Uterus (tissue), 4 donors: ENCODE data around the gene CDHR4. TPM values are rescaled to one million over a fixed set of nuclear protein-coding genes. Genes with fewer than 3 reads are reported as not detected.

ENCODE experiments used
- DNase-seq, 2 donors: peaks; one replicate each; pipeline ENCODE4 v3.0.0-alpha.2; 2019 to 2020
- H3K27ac ChIP-seq, 2 donors: fragments of 200-600 bp; sonication (generic); 1 replicate in 1 of 2; 2 replicates in 1 of 2; pipeline ENCODE4 v1.5.1; 2016 to 2018
- H3K27me3 ChIP-seq, 2 donors: fragments of 200-600 bp; sonication (generic); one replicate each; pipeline ENCODE4 v1.5.1; 2018 to 2019; ENCODE audit warnings: control low read depth in 1 of 2
- H3K36me3 ChIP-seq, 2 donors: fragments of 200-600 bp; sonication (generic); one replicate each; pipeline ENCODE4 v1.5.1; 2019; ENCODE audit warnings: control low read depth in 1 of 2
- H3K4me1 ChIP-seq, 2 donors: fragments of 200-600 bp; sonication (generic); one replicate each; pipeline ENCODE4 v1.5.1; 2018 to 2019; ENCODE audit warnings: control low read depth in 1 of 2
- H3K4me3 ChIP-seq, 2 donors: fragments of 200-600 bp; sonication (generic); 1 replicate in 1 of 2; 2 replicates in 1 of 2; pipeline ENCODE4 v1.5.1; 2018 to 2019; ENCODE audit warnings: mild to moderate bottlenecking in 1 of 2
- H3K9me3 ChIP-seq, 2 donors: fragments of 200-600 bp; sonication (generic); one replicate each; pipeline ENCODE4 v1.5.1; 2019; ENCODE audit warnings: control low read depth in 1 of 2
- CTCF ChIP-seq, 4 experiments: fragments of 200-600 bp in 2 of 4; fragments of 450-650 bp in 2 of 4; sonication (generic) in 2 of 4; IDR thresholded peaks; one replicate each; pipeline ENCODE4 v1.5.1; 2016 to 2019; ENCODE audit warnings: antibody characterized with exemption in 4 of 4, mild to moderate bottlenecking in 2 of 4, moderate library complexity in 1 of 4
- POLR2A ChIP-seq, 2 donors: fragments of 450-650 bp; IDR thresholded peaks; one replicate each; pipeline ENCODE4 v1.6.1; 2016; ENCODE audit warnings: antibody characterized with exemption in 2 of 2, mild to moderate bottlenecking in 1 of 2, moderate library complexity in 1 of 2
- intact Hi-C: fragments of 100-400 bp; cut with DNase I; formaldehyde crosslinking; loops from one replicate; pipeline ENCODE4 v1.15.1; 2023; ENCODE audit warnings: low total_unique reads
- total RNA-seq, 4 donors: library from RNA; depleted of rRNA in 3 of 4; stranded (reverse); fragments of >200 nt in 3 of 4; gene quantifications; one replicate each; pipeline versions ENCODE4 v1.1.0 to v1.2.4, GENCODE V29; 2014 to 2023
- donor health status: DM: yes; HTN: yes; CAD: no.

CDHR4 gene
- total RNA-seq, 4 donors from 2014 or later = 0.41 to 1.6 TPM; not detected in 2

DNA sequence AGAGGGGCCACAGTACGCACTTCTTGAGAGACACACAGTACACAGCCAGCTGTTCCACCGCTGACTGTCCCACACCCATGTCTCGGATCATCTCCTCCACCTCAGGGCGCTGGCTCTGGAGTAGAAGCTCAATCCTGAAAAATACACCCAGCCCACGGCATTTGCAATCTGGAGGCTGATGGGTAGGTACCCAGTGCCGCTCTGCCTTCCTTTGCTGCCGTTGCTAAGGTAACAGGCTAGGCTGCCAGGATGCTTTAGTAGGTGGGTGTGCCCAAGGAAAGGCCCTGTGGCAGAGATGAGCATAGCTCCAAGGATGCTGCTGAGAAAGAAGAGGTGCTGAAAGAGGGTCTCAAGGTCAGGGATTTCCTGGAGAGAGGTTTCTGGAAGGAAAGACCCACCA, 42.1 kb upstream of the CDHR4 start:
- H3K9me3 ChIP-seq = no peaks in the 10 kb centered on the region
- DNase-seq = no peak
- no peaks in the 10 kb centered on the region for H3K4me1 ChIP-seq
- no peaks in the 10 kb centered on the region for H3K36me3 ChIP-seq
- TF ChIP-seq POLR2A (IDR thresholded peaks at IDR 0.05) (no peak), CTCF (IDR thresholded peaks at IDR 0.05) (no peak)
- no peaks in the 10 kb centered on the region for H3K27me3 ChIP-seq
- intact Hi-C loops = no loop called here
- no peak overlapping the region for H3K4me3 ChIP-seq
- no peak overlapping the region for H3K27ac ChIP-seq

DNA sequence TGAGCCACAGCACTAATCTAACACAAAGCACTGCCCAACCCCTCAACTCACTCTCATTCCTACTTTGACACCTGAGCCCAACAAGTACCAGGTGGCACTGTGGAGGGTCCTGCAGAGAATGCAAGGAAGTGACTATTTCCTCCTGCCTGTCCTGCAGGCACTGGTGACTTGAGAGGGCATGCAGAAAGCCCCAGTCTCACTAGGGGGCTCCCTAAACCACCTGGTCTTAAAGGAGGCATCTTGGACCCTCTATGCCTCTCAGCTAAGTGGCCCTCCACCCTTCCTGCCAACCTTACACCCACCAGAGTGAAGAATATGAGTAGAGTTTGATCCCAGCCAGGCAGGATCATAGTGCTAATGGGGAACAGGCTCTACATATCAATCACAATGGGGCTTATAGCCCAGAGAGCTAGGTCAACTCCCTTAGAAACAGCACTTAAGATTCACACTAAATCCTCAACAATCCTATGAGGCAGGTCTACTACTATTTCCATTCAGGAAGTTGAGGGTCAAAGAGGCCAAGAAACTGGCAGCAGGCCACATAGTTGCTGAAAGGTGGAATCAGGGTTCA, 41.5 kb upstream of the CDHR4 start:
- intact Hi-C loops = no loop called here
- H3K9me3 ChIP-seq = no peaks in the 10 kb centered on the region
- no peaks in the 10 kb centered on the region for H3K36me3 ChIP-seq
- DNase-seq = no peak
- no peak overlapping the region for H3K4me3 ChIP-seq
- H3K4me1 ChIP-seq = no peaks in the 10 kb centered on the region
- no peaks in the 10 kb centered on the region for H3K27me3 ChIP-seq
- TF ChIP-seq CTCF (IDR thresholded peaks at IDR 0.05) (no peak), POLR2A (IDR thresholded peaks at IDR 0.05) (no peak)
- H3K27ac ChIP-seq = no peak overlapping the region

- no peak for TF ChIP-seq POLR2A (IDR thresholded peaks at IDR 0.05)
- no peak for TF ChIP-seq CTCF (IDR thresholded peaks at IDR 0.05)
- intact Hi-C loops = no loop called here
These were observed 40.7 kb upstream of the CDHR4 start for GRCh38 chr3:49840388-49840787.

DNA sequence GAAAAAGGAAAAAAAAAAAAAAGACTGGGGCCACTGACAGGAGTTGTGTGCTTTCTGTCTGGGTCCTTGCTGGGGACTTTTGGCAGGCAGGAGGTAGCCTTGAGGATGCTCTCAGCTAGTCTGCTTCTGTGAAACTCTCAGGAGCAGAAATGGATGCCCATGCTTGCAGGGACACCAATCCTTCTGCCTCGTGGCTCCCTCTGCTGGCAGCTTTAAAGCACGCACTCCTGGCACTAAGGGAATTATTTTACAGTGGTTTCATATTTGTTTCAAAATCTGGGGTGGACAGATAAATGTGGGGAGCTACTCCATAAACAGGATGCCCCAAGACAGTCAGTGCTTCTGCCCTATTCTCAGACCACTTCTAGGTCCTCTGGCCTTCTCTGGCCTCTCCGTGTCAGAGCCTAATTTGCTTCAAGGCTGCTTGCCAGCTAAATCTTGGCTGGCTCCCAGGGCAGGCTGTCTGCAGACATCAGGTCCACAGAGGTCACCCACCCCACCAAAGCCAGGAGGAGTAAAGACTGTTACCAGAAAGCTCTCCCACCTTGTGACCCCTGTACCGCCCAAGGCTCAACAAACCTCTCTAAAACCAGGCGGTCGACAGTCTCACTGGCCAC, 39.6 kb upstream of the CDHR4 start:
- TF ChIP-seq POLR2A (IDR thresholded peaks at IDR 0.05) (no peak), CTCF (IDR thresholded peaks at IDR 0.05) (peak; percentile 85 to 96 (median 92))
- DNase-seq = peak; percentile 82 to 86
- intact Hi-C loops = loop anchor here (2.0 to 10.0 kb wide), 2 partner anchors 36 to 134 kb away; partner anchors contain the start of gene INKA1
- H3K27ac ChIP-seq = peak overlapping the region; percentile 5 to 51
- no peak overlapping the region for H3K4me3 ChIP-seq
- H3K27me3 ChIP-seq = no peaks in the 10 kb centered on the region
- no peaks in the 10 kb centered on the region for H3K9me3 ChIP-seq
- no peaks in the 10 kb centered on the region for H3K4me1 ChIP-seq
- no peaks in the 10 kb centered on the region for H3K36me3 ChIP-seq

More at GRCh38 chr3:49840388-49840787, 40.7 kb upstream of the CDHR4 start:
- Histone ChIP-seq H3K4me3 (no peak overlapping the region), H3K9me3 (no peaks in the 10 kb centered on the region), H3K4me1 (no peaks in the 10 kb centered on the region), H3K27me3 (no peaks in the 10 kb centered on the region), H3K36me3 (no peaks in the 10 kb centered on the region), H3K27ac (no peak overlapping the region)
- DNase-seq = peak in 1 of 2 donors; percentile 24

GRCh38 chr3:49831341-49831740, 31.7 kb upstream of the CDHR4 start:
- no peak overlapping the region for H3K4me3 ChIP-seq
- no peak for DNase-seq
- H3K9me3 ChIP-seq = no peaks in the 10 kb centered on the region
- no peaks in the 10 kb centered on the region for H3K36me3 ChIP-seq
- no peaks in the 10 kb centered on the region for H3K4me1 ChIP-seq
- intact Hi-C loops = loop anchor here (10.0 kb wide), 1 partner anchor 127 kb away; no protein-coding TSS in a partner anchor
- H3K27ac ChIP-seq = no peak overlapping the region
- TF ChIP-seq CTCF (IDR thresholded peaks at IDR 0.05) (no peak), POLR2A (IDR thresholded peaks at IDR 0.05) (no peak)
- H3K27me3 ChIP-seq = no peaks in the 10 kb centered on the region
